GM23248 (cell line): ENCODE measurements around the gene GLS.

Source experiments
- EZH2 ChIP-seq: fragments of 200-600 bp; sonication (generic); IDR thresholded peaks from 2 replicates; pipeline ENCODE4 v1.6.1; 2018; ENCODE audit warnings: antibody characterized with exemption, mild to moderate bottlenecking; ENCODE audit not compliant: insufficient read depth, poor library complexity, severe bottlenecking
- EZH2phosphoT487 ChIP-seq: fragments of 200-600 bp; sonication (generic); IDR thresholded peaks from 2 replicates; pipeline ENCODE4 v1.6.1; 2018; ENCODE audit warnings: antibody characterized with exemption, moderate library complexity, mild to moderate bottlenecking, low read depth; ENCODE audit not compliant: insufficient read depth

DNA sequence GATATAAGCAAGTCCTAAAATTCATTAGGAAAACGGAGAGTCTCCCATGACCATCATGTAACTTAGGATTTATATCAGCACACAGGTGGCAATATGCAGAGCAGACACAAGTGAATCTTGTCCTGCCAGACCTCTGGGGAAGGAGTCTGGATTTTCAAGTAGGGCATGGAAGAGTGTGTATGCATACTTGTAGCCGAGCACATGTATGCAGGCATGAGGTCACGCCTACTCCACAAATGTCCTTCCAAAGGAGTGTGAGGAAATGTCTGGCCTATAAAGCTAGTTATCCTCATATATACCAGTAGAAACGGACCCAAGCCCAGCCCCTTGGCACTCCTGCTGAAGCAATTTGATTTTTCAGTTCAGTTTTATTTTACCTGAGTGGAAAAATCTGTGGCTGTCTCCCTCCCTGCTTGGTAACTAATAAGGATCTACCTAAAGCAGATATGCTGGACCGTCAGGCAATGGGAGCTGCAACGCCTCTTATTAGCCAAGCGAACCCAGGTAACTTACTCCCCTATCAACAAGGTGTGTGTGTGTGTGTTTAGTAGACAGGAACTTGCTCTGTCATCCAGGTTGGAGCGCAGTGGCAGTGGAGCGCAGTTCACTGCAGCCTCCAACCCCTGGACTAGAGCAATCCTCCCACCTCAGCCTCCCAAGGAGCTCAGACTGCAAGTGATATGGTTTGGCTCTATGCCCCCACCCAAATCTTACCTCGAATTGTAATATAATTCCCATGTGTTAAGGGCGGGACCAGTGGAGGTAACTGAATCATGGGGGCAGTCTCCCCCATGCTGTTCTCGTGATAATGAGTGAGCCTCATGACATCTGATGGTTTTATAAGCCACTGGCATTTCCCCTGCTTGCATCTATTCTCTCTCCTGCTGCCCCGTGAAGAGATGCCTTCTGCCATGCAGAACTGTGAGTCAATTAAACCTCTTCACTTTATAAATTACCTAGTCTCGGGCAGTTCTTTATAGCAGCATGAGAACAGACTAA, 130.6 kb downstream of the GLS start:
- no peak for TF ChIP-seq EZH2
- TF ChIP-seq EZH2phosphoT487, result no peak
